Common myeloid progenitor, CD34-positive (primary cell): ENCODE results near the gene SNRPB.

Experiments used
- CTCF ChIA-PET: fragments of 350-600 bp; sonication (Branson Sonifier 250); formaldehyde crosslinking; loops from one replicate; lab custom pipeline; 2021; ENCODE audit warnings: antibody characterized with exemption; lab: Charles Lee
- POLR2A ChIA-PET: fragments of 350-600 bp; sonication (Branson Sonifier 250); formaldehyde crosslinking; loops from one replicate; lab custom pipeline; 2021; ENCODE audit warnings: antibody characterized with exemption; lab: Charles Lee
- DNase-seq, 3 donors: peaks; one replicate each; pipeline versions ENCODE4 v3.0.0 to v3.0.0-alpha.2; 2013
- H3K27ac ChIP-seq, 2 experiments: 1 replicate in 1 of 2; 2 replicates in 1 of 2; pipeline ENCODE4 v1.7.0; 2013; ENCODE audit warnings: inconsistent platforms in 2 of 2, low read length in 2 of 2, mild to moderate bottlenecking in 2 of 2, low read depth in 1 of 2, moderate library complexity in 1 of 2; ENCODE audit not compliant: severe bottlenecking in 2 of 2, insufficient read depth in 1 of 2, poor library complexity in 1 of 2
- H3K27me3 ChIP-seq, 5 experiments: replicated peaks in 2 of 5; 1 replicate in 3 of 5; 2 replicates in 2 of 5; pipeline versions ENCODE4 v1.6.1 to v1.7.0; 2013; ENCODE audit warnings: low read length in 4 of 5, mild to moderate bottlenecking in 2 of 5, moderate library complexity in 2 of 5, inconsistent platforms in 1 of 5; ENCODE audit not compliant: insufficient read depth in 5 of 5, control insufficient read depth in 4 of 5
- H3K36me3 ChIP-seq, 4 experiments: 1 replicate in 2 of 4; 2 replicates in 2 of 4; pipeline versions ENCODE4 v1.6.1 to v1.7.0; 2013; ENCODE audit warnings: low read length in 3 of 4, control low read depth in 1 of 4, mild to moderate bottlenecking in 1 of 4; ENCODE audit not compliant: control insufficient read depth in 4 of 4, insufficient read depth in 4 of 4
- H3K4me1 ChIP-seq, 4 experiments: 1 replicate in 3 of 4; 2 replicates in 1 of 4; pipeline versions ENCODE4 v1.6.1 to v1.7.1; 2013; ENCODE audit warnings: low read length in 3 of 4, mild to moderate bottlenecking in 3 of 4, control low read depth in 1 of 4, inconsistent platforms in 1 of 4, moderate library complexity in 1 of 4; ENCODE audit not compliant: control insufficient read depth in 4 of 4, insufficient read depth in 4 of 4; ENCODE audit errors: control extremely low read depth in 1 of 4
- H3K4me3 ChIP-seq, 7 experiments: 1 replicate in 4 of 7; 2 replicates in 3 of 7; pipeline versions ENCODE4 v1.5.1 to v1.7.0; 2013; ENCODE audit warnings: mild to moderate bottlenecking in 7 of 7, low read length in 6 of 7, moderate library complexity in 6 of 7, inconsistent platforms in 2 of 7, low read depth in 2 of 7, control low read depth in 1 of 7; ENCODE audit not compliant: insufficient read depth in 4 of 7, control insufficient read depth in 1 of 7; ENCODE audit errors: extremely low read depth in 1 of 7
- H3K9me3 ChIP-seq, 5 experiments: 1 replicate in 4 of 5; 2 replicates in 1 of 5; pipeline versions ENCODE4 v1.6.1 to v1.7.1; 2013; ENCODE audit warnings: low read length in 4 of 5, mild to moderate bottlenecking in 2 of 5, inconsistent platforms in 1 of 5, low read depth in 1 of 5, moderate library complexity in 1 of 5; ENCODE audit not compliant: control insufficient read depth in 4 of 5, insufficient read depth in 2 of 5; ENCODE audit errors: control extremely low read depth in 1 of 5
- WGBS: methylation state at CpG from one replicate; pipeline ENCODE4 v1.1.5; 2013; ENCODE audit not compliant: insufficient coverage; 5-methylcytosine and 5-hydroxymethylcytosine counted together

Gene SNRPB

GRCh38 chr20:2465100-2465499 lies 5.5 kb downstream of the SNRPB start:
- Histone ChIP-seq H3K27me3 (no peaks in the 10 kb centered on the region), H3K27ac (no peak overlapping the region), H3K4me3 (no peak overlapping the region), H3K36me3 (peaks cover 36 to 91% (median 68%) of the 10 kb centered on the region in 4 experiments), H3K9me3 (no peaks in the 10 kb centered on the region), H3K4me1 (peaks cover 8 to 21% (median 16%) of the 10 kb centered on the region in 4 experiments)
- 93% methylated on average over 3 of the region's 6 CpGs for WGBS
- DNase-seq, result peak in 1 of 3 donors; percentile 16
- ChIA-PET CTCF (interaction anchor here (2.8 kb wide), 1 partner anchor 12 kb away, joined by 12 read pairs; no protein-coding TSS in a partner anchor), POLR2A (interaction anchor here (0.6 to 0.7 kb wide), 2 partner anchors 56 to 811 kb away, joined by 5 read pairs; no protein-coding TSS in a partner anchor)

DNA sequence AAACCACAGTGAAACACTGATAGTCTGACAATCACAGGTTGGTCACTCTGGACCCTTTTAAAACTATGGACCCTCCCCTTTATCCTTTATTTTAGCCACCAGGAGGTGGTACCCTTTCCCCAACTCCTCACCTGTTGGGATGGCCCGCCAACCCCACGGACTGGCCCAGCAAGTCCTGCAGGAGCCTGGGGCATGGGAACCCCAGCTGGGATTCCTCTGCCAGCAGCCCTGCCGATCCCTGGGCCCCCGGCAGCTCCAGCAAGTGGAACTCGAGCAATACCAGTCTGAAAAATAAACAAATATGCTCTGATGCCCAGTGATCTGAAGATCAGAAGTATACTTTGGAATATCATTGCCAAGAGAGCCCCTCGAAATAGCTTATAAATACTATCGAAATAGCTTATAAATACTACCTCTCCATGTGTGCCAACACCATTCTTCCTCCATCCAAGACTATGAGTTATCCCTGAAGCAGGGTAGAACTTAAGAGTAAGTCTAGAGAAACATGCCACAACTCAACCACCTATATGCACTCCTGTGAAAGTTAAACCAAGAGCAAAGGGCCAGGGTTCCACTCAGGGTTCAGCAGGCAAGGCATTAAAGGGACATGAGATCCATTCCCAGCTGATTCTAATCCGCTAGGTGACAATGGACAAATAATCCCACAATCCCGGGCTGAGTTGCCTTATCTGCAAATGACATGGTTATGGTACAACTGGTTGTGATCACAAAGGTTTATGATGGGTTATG lies 6.8 kb downstream of the SNRPB start:
- Histone ChIP-seq H3K27ac (no peak overlapping the region), H3K36me3 (peaks cover 37 to 96% (median 71%) of the 10 kb centered on the region in 4 experiments)

DNA sequence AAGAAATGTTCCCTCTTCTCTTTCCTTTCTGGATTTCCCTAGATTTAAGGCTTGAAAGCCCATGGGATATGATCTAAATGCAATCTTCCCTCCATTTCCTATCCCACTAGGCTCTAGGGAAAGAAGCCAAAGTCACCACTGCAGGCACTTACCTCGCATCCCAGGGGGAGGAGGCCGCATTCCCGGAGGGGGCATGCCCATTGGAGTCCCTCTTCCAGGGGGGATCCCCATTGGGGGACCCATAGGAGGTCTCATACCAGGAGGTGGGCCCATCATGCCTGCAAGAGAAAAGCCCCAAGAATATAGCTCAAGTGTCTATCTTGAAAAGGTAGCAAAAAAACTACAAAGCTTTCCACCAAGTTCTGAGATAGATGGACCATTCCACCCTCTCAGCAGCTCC lies 8.1 kb downstream of the SNRPB start:
- CTCF ChIA-PET, result interaction anchor here (0.5 to 2.8 kb wide), 3 partner anchors 10 to 226 kb away, joined by 3 to 12 read pairs (median 4); no protein-coding TSS in a partner anchor

More for the DNA sequence above, 6.8 kb downstream of the SNRPB start:
- peaks cover 2 to 11% (median 5%) of the 10 kb centered on the region in 4 experiments for H3K4me1 ChIP-seq
- ChIA-PET CTCF (interaction anchor here (1.2 to 2.8 kb wide), 2 partner anchors 11 to 114 kb away, joined by 4 to 12 read pairs; no protein-coding TSS in a partner anchor), POLR2A (no interaction called here)
- DNase-seq, result no peak
- H3K9me3 ChIP-seq, result no peaks in the 10 kb centered on the region
- no peaks in the 10 kb centered on the region for H3K27me3 ChIP-seq
- 98% methylated on average over 7 of the region's 9 CpGs for WGBS
- H3K4me3 ChIP-seq, result no peak overlapping the region

DNA sequence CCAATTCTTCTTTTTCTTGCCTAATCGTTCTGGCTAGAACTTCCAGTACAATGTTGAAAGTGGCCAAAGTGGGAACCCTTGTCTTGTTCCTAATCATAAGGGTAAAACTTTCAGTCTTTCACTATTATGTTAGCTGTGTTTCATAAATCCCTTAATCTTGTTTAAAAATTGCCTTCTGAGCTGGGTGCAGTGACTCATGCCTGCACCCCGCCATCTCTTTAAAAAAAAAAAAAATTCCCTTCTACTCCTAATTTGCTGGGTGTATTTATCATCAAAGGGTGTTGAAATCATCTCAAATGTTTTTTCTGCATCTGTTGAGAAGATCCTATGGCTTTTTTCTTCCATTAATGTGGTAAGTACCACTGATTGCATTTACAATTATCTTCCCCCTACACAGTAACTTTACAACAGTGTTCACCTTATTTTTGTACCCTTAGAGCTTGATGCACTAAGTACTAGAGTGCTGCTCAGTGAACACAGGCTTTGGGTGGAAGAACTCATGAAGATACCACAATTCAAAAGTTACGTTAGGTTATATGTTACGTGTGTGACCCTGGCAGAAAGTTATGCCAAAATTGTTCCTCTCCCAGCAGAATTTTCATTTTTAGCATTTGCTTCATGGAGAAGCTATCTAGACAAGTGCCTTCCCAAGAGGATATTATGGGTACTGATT lies 9.7 kb downstream of the SNRPB start:
- H3K36me3 ChIP-seq, result peaks cover 33 to 68% (median 55%) of the 10 kb centered on the region in 4 experiments

More for the DNA sequence above, 8.1 kb downstream of the SNRPB start:
- 100% methylated on average over 2 of the region's 3 CpGs for WGBS
- DNase-seq, result no peak
- Histone ChIP-seq H3K9me3 (no peaks in the 10 kb centered on the region), H3K4me3 (no peak overlapping the region), H3K4me1 (peaks cover 0 to under 1% (median 0%) of the 10 kb centered on the region in 4 experiments), H3K27me3 (no peaks in the 10 kb centered on the region), H3K36me3 (peaks cover 37 to 84% (median 69%) of the 10 kb centered on the region in 4 experiments), H3K27ac (no peak overlapping the region)
- POLR2A ChIA-PET, result no interaction called here

DNA sequence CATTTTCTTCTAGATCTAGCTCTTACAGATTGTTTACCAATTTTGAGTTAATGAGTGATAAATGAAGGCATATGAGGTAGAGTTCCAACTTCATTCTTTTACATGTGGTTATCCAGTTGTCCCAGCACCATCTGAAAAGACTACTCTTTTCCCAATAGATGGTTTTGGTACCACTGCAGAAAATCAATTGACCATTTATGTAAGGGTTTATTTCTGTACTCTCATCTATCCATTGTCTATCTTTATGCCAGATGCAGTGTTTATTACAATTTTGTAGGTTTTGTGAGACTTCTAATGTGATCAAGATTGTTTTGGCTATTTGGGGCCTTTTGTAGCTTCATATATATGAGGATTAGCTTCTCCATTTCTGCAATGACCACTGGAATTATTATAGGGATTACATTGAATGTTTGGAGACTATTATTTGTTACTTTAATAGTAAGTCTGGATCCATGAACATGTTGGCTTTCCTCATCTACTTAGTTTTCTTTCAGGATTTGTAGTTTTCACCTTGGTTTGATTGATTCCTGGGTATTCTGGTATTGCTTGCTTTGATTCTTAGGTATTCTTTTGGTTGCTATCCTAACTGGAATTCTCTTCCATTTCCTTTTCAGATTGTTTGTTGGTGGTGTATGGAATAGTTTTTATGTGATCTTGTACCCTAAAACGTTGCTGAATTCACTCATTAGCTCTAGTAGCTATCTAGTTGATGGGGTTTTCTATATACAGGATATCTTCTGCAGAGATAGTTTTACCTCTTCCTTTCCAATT lies 10.4 kb downstream of the SNRPB start:
- peaks cover 31 to 61% (median 48%) of the 10 kb centered on the region in 4 experiments for H3K36me3 ChIP-seq
- DNase-seq, result no peak
- POLR2A ChIA-PET, result interaction anchor here (0.6 kb wide), 1 partner anchor 215 kb away, joined by 3 read pairs; no protein-coding TSS in a partner anchor
- CTCF ChIA-PET, result no interaction called here
- no peaks in the 10 kb centered on the region for H3K27me3 ChIP-seq
- no peak overlapping the region for H3K4me3 ChIP-seq
- H3K4me1 ChIP-seq, result no peaks in the 10 kb centered on the region
- no CpG with 5 or more reads among the region's 1 CpG for WGBS
- no peak overlapping the region for H3K27ac ChIP-seq
- H3K9me3 ChIP-seq, result no peaks in the 10 kb centered on the region

More for the DNA sequence above, 9.7 kb downstream of the SNRPB start:
- H3K4me1 ChIP-seq, result no peaks in the 10 kb centered on the region
- H3K9me3 ChIP-seq, result no peaks in the 10 kb centered on the region
- no peak overlapping the region for H3K4me3 ChIP-seq
- no peaks in the 10 kb centered on the region for H3K27me3 ChIP-seq
- ChIA-PET CTCF (no interaction called here), POLR2A (interaction anchor here (0.6 kb wide), 1 partner anchor 214 kb away, joined by 3 read pairs; no protein-coding TSS in a partner anchor)
- WGBS, result 100% methylated on average over 3 of the region's 4 CpGs
- no peak overlapping the region for H3K27ac ChIP-seq
- no peak for DNase-seq

DNA sequence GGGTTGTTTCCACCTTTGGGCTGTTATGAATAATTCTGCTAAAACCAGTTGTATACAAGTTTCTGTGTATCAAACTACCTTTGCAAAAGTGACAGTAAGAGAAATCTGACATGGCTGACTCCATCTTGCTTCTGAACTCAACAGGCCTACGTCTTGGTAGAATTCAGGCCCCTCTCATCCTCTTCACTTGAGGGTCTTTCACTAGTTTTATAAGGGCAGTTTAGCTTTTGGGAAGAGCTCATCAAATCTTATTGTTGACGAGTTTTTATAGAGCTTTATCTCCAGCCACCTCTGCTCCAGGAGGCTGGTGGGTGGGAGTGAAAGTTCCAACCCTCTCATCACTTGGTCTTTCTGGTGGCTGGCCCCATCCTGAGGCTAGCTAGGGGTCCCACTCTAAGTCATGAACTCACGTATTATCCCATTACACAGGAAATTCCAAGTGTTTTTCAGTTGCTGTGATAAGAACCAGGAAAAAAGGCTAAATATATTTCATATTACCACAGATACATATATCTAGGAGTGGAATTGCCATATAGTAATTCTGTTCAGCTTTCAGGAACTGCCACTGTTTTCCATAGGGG lies 11.6 kb downstream of the SNRPB start:
- CTCF ChIA-PET, result interaction anchor here (0.5 to 2.3 kb wide), 2 partner anchors 13 to 208 kb away, joined by 3 to 8 read pairs; no protein-coding TSS in a partner anchor
- POLR2A ChIA-PET, result interaction anchor here (0.6 kb wide), 1 partner anchor 17 kb away, joined by 5 read pairs; no protein-coding TSS in a partner anchor
- no peaks in the 10 kb centered on the region for H3K9me3 ChIP-seq
- no peak overlapping the region for H3K4me3 ChIP-seq
- peaks cover 29 to 49% (median 37%) of the 10 kb centered on the region in 4 experiments for H3K36me3 ChIP-seq
- peaks cover 0 to 1% (median 0%) of the 10 kb centered on the region in 4 experiments for H3K4me1 ChIP-seq
- WGBS, result 86% methylated on average over 1 of the region's 3 CpGs
- no peaks in the 10 kb centered on the region for H3K27me3 ChIP-seq
- H3K27ac ChIP-seq, result no peak overlapping the region
- no peak for DNase-seq
